Neural cell (in vitro differentiated cells): Measurements from ENCODE around the gene CSGALNACT2. TPM values are rescaled to one million over a fixed set of nuclear protein-coding genes. Genes with fewer than 3 reads are reported as not detected.

ENCODE experiments used
- H2AFZ ChIP-seq: fragments of 200-600, 300-800 bp; sonication (generic), shearing (Covaris generic); 2 replicates; pipeline ENCODE4 v1.6.0; 2014; ENCODE audit warnings: low read depth, mild to moderate bottlenecking, antibody characterized with exemption, low read length, moderate library complexity
- H3F3A ChIP-seq: fragments of 200-600 bp; shearing (Covaris generic); 2 replicates; pipeline ENCODE4 v1.6.1; 2016; ENCODE audit warnings: mild to moderate bottlenecking, moderate library complexity, mixed read lengths, antibody characterized with exemption, low read length; ENCODE audit not compliant: insufficient read depth, poor library complexity, severe bottlenecking
- H3K27ac ChIP-seq: fragments of 200-600, 300-800 bp; sonication (generic), shearing (Covaris generic); 2 replicates; pipeline ENCODE4 v1.5.1; 2014; ENCODE audit warnings: mild to moderate bottlenecking, low read length, moderate library complexity
- H3K27me3 ChIP-seq: fragments of 300-800, 200-600 bp; sonication (generic), shearing (Covaris generic); 2 replicates; pipeline ENCODE4 v1.6.0; 2014; ENCODE audit warnings: mild to moderate bottlenecking, low read depth, low read length, moderate library complexity; ENCODE audit not compliant: insufficient read depth
- H3K36me3 ChIP-seq: fragments of 300-800, 200-600 bp; sonication (generic), shearing (Covaris generic); 2 replicates; pipeline ENCODE4 v1.5.1; 2014; ENCODE audit warnings: mild to moderate bottlenecking, antibody characterized with exemption, low read length, moderate library complexity; ENCODE audit not compliant: insufficient read depth
- H3K4me2 ChIP-seq: fragments of 300-800, 200-600 bp; sonication (generic), shearing (Covaris generic); 2 replicates; pipeline ENCODE4 v1.6.0; 2014; ENCODE audit warnings: mild to moderate bottlenecking, low read length
- H3K4me3 ChIP-seq: fragments of 300-800, 200-600 bp; sonication (generic), shearing (Covaris generic); 2 replicates; pipeline ENCODE4 v1.5.1; 2014; ENCODE audit warnings: mild to moderate bottlenecking, low read length, moderate library complexity
- H3K79me2 ChIP-seq: fragments of 200-600 bp; shearing (Covaris generic); replicated peaks from 2 replicates; pipeline ENCODE4 v1.6.0; 2014; ENCODE audit warnings: mild to moderate bottlenecking, low read length, moderate library complexity; ENCODE audit not compliant: insufficient read depth
- H3K9ac ChIP-seq: fragments of 300-800, 200-600 bp; sonication (generic), shearing (Covaris generic); 2 replicates; pipeline ENCODE4 v1.6.1; 2016; ENCODE audit warnings: mild to moderate bottlenecking, low read length, mixed read lengths
- H3K9me2 ChIP-seq: fragments of 200-600 bp; shearing (Covaris generic); 2 replicates; pipeline ENCODE4 v1.6.1; 2016; ENCODE audit warnings: mild to moderate bottlenecking, low read length, mixed read lengths; ENCODE audit not compliant: insufficient read depth
- H3K9me3 ChIP-seq: fragments of 200-600, 300-800 bp; sonication (generic), shearing (Covaris generic); 2 replicates; pipeline ENCODE4 v1.6.1; 2016; ENCODE audit warnings: mild to moderate bottlenecking, mixed run types, low read length, moderate library complexity, mixed read lengths
- H4K20me1 ChIP-seq: fragments of 200-600 bp; shearing (Covaris generic); 2 replicates; pipeline ENCODE4 v1.6.1; 2016; ENCODE audit warnings: mild to moderate bottlenecking, mixed run types; ENCODE audit not compliant: insufficient read depth
- CTCF ChIP-seq: fragments of 450-650 bp; IDR thresholded peaks from 2 replicates; pipeline ENCODE4 v1.5.1; 2014; ENCODE audit warnings: antibody characterized with exemption, mild to moderate bottlenecking, moderate library complexity; ENCODE audit not compliant: poor library complexity, severe bottlenecking
- EP300 ChIP-seq: fragments of 450-650 bp; conservative IDR thresholded peaks from 2 replicates; pipeline ENCODE4 v1.6.1; 2014; ENCODE audit warnings: antibody characterized with exemption, mild to moderate bottlenecking, moderate library complexity; ENCODE audit not compliant: poor library complexity, severe bottlenecking
- EZH2 ChIP-seq: fragments of 200-600, 300-800 bp; shearing (Covaris generic), sonication (generic); IDR thresholded peaks from 2 replicates; pipeline ENCODE4 v1.6.1; 2014; ENCODE audit warnings: antibody characterized with exemption, low read length, borderline replicate concordance, mild to moderate bottlenecking; ENCODE audit not compliant: insufficient read depth, poor library complexity, severe bottlenecking
- MXI1 ChIP-seq: fragments of 450-650 bp; conservative IDR thresholded peaks from 2 replicates; pipeline ENCODE4 v1.6.1; 2014; ENCODE audit warnings: antibody characterized with exemption, mild to moderate bottlenecking; ENCODE audit not compliant: poor library complexity, severe bottlenecking
- POLR2AphosphoS5 ChIP-seq: IDR thresholded peaks from 2 replicates; pipeline ENCODE4 v1.6.1; 2012
- RAD21 ChIP-seq: fragments of 450-650 bp; conservative IDR thresholded peaks from 2 replicates; pipeline ENCODE4 v1.6.1; 2014; ENCODE audit warnings: antibody characterized with exemption, mild to moderate bottlenecking, moderate library complexity
- REST ChIP-seq: IDR thresholded peaks from 2 replicates; pipeline ENCODE4 v1.6.1; 2012; ENCODE audit warnings: borderline replicate concordance
- SMC3 ChIP-seq: fragments of 450-650 bp; conservative IDR thresholded peaks from 2 replicates; pipeline ENCODE4 v1.6.1; 2014; ENCODE audit warnings: antibody characterized with exemption, mild to moderate bottlenecking, moderate library complexity; ENCODE audit not compliant: poor library complexity
- TAF1 ChIP-seq: IDR thresholded peaks from 2 replicates; pipeline ENCODE4 v1.6.1; 2012; ENCODE audit warnings: low read depth
- polyA plus RNA-seq: library from polyadenylated mRNA; depleted of rRNA; stranded (reverse); fragments of >200 nt; gene quantifications from 2 replicates; pipeline ENCODE4 v1.2.3, GENCODE V29; 2014

CSGALNACT2 gene
- polyA plus RNA-seq, 1 donor from 2014 or later: 20.7 TPM

- no peak for TF ChIP-seq TAF1
- TF ChIP-seq SMC3: no peak
- no peak for TF ChIP-seq MXI1
- TF ChIP-seq EP300: no peak
- TF ChIP-seq POLR2AphosphoS5: no peak
- no peak for TF ChIP-seq REST
- TF ChIP-seq CTCF: no peak
- no peak for TF ChIP-seq EZH2
- no peak for TF ChIP-seq RAD21
- H3K27ac ChIP-seq: no peak overlapping the region
- no peaks in the 10 kb centered on the region for H3F3A ChIP-seq
Observed at GRCh38 chr10:43206391-43207235, 68.4 kb downstream of the CSGALNACT2 start.

GRCh38 chr10:43208147-43209073 is 70.2 kb downstream of the CSGALNACT2 start:
- H3K36me3 ChIP-seq: no peaks in the 10 kb centered on the region
- H3K9ac ChIP-seq: no peak overlapping the region
- H2AFZ ChIP-seq: no peak overlapping the region
- TF ChIP-seq MXI1 (no peak), REST (no peak), EP300 (no peak), CTCF (no peak), POLR2AphosphoS5 (no peak), SMC3 (no peak), EZH2 (no peak), TAF1 (no peak), RAD21 (no peak)
- H3K27me3 ChIP-seq: no peaks in the 10 kb centered on the region
- no peaks in the 10 kb centered on the region for H3K79me2 ChIP-seq
- no peaks in the 10 kb centered on the region for H3K9me2 ChIP-seq
- no peaks in the 10 kb centered on the region for H3K9me3 ChIP-seq
- H3F3A ChIP-seq: no peaks in the 10 kb centered on the region
- H3K4me2 ChIP-seq: no peak overlapping the region
- no peak overlapping the region for H3K4me3 ChIP-seq
- H4K20me1 ChIP-seq: no peaks in the 10 kb centered on the region
- H3K27ac ChIP-seq: no peak overlapping the region

More at GRCh38 chr10:43206391-43207235, 68.4 kb downstream of the CSGALNACT2 start:
- Histone ChIP-seq H3K4me2 (no peak overlapping the region), H3K36me3 (no peaks in the 10 kb centered on the region), H3K9me2 (no peaks in the 10 kb centered on the region), H3K27me3 (no peaks in the 10 kb centered on the region), H3K9ac (no peak overlapping the region), H4K20me1 (no peaks in the 10 kb centered on the region), H2AFZ (no peak overlapping the region), H3K9me3 (no peaks in the 10 kb centered on the region), H3K4me3 (no peak overlapping the region), H3K79me2 (no peaks in the 10 kb centered on the region)
